PC-9 (cell line): ENCODE results near the gene CDK18. TPM values are rescaled to one million over a fixed set of nuclear protein-coding genes. Genes with fewer than 3 reads are reported as not detected.
A peak's percentile ranks its signal among the peaks of the same experiment; 100 is the strongest.

Experiments used
- BruUV-seq: library from RNA; stranded (reverse); fragments of 400-500 nt; replicated peaks from 2 replicates; lab custom pipeline; 2021; lab: Mats Ljungman, UMichigan
- CTCF ChIA-PET: fragments of 300-600 bp; sonication (Branson Sonifier 250); formaldehyde crosslinking; loops from one replicate; lab custom pipeline; 2022; ENCODE audit warnings: antibody characterized with exemption; lab: Charles Lee
- POLR2A ChIA-PET: fragments of 300-600 bp; sonication (Branson Sonifier 250); formaldehyde crosslinking; loops from one replicate; lab custom pipeline; 2022; ENCODE audit warnings: antibody characterized with exemption; ENCODE audit not compliant: unreplicated experiment; lab: Charles Lee
- DNase-seq, 2 experiments: peaks; one replicate each; pipeline versions ENCODE4 v3.0.0 to v3.0.0-alpha.2; 2015 to 2022; ENCODE audit warnings: mixed read lengths in 1 of 2
- H2AFZ ChIP-seq: fragments of 200-600 bp; sonication (generic); 2 replicates; pipeline ENCODE4 v1.8.1; 2017; ENCODE audit warnings: antibody characterized with exemption
- H3F3A ChIP-seq: fragments of 200-600 bp; sonication (generic); 2 replicates; pipeline ENCODE4 v1.8.1; 2017; ENCODE audit warnings: antibody characterized with exemption, mild to moderate bottlenecking, low read depth; ENCODE audit not compliant: insufficient read depth
- H3K27ac ChIP-seq: fragments of 200-600 bp; sonication (generic); 2 replicates; pipeline ENCODE4 v1.6.1; 2016; ENCODE audit warnings: mixed run types
- H3K27me3 ChIP-seq: fragments of 200-600 bp; sonication (generic); 2 replicates; pipeline ENCODE4 v1.6.1; 2016; ENCODE audit warnings: low read depth, mixed run types; ENCODE audit not compliant: insufficient read depth
- H3K36me3 ChIP-seq: fragments of 200-600 bp; sonication (generic); 2 replicates; pipeline ENCODE4 v1.6.1; 2016; ENCODE audit warnings: low read depth, mixed run types
- H3K4me1 ChIP-seq: fragments of 200-600 bp; sonication (generic); replicated peaks from 2 replicates; pipeline ENCODE4 v1.6.1; 2016; ENCODE audit warnings: mixed run types; ENCODE audit not compliant: insufficient read depth
- H3K4me2 ChIP-seq: fragments of 200-600 bp; sonication (generic); 2 replicates; pipeline ENCODE4 v1.6.1; 2017; ENCODE audit warnings: mixed run types
- H3K4me3 ChIP-seq: fragments of 200-600 bp; sonication (generic); 2 replicates; pipeline ENCODE4 v1.6.1; 2016; ENCODE audit warnings: mixed run types
- H3K79me2 ChIP-seq: fragments of 200-600 bp; sonication (generic); 2 replicates; pipeline ENCODE4 v1.6.1; 2017; ENCODE audit warnings: low read depth, mixed run types
- H3K9me2 ChIP-seq: fragments of 200-600 bp; sonication (generic); 2 replicates; pipeline ENCODE4 v1.8.1; 2017; ENCODE audit warnings: mild to moderate bottlenecking; ENCODE audit not compliant: insufficient read depth
- H3K9me3 ChIP-seq: fragments of 200-600 bp; sonication (generic); 2 replicates; pipeline ENCODE4 v1.8.1; 2016; ENCODE audit warnings: low read depth; ENCODE audit not compliant: insufficient read depth
- H4K20me1 ChIP-seq: fragments of 200-600 bp; sonication (generic); 2 replicates; pipeline ENCODE4 v1.8.1; 2017; ENCODE audit not compliant: insufficient read depth
- EZH2 ChIP-seq: fragments of 200-600 bp; sonication (generic); IDR thresholded peaks from 2 replicates; pipeline ENCODE4 v1.8.0; 2017; ENCODE audit warnings: antibody characterized with exemption, low read depth
- intact Hi-C: fragments of 100-400 bp; cut with micrococcal nuclease; formaldehyde crosslinking; loops from one replicate; pipeline ENCODE4 v1.10.0; 2022; ENCODE audit not compliant: unreplicated experiment
- total RNA-seq: library from RNA; stranded (reverse); gene quantifications from 2 replicates; pipeline ENCODE4 v1.2.3, GENCODE V29; 2021
- TF ChIP-seq, protein P1 (sequence below): fragments of 200-600 bp; sonication (generic); conservative IDR thresholded peaks from 2 replicates; pipeline ENCODE4 v1.6.1; 2017; ENCODE audit warnings: mixed run types, antibody characterized with exemption, mild to moderate bottlenecking, moderate library complexity

CDK18 gene
- total RNA-seq, 1 experiment from 2014 or later: 35.3 TPM

DNA sequence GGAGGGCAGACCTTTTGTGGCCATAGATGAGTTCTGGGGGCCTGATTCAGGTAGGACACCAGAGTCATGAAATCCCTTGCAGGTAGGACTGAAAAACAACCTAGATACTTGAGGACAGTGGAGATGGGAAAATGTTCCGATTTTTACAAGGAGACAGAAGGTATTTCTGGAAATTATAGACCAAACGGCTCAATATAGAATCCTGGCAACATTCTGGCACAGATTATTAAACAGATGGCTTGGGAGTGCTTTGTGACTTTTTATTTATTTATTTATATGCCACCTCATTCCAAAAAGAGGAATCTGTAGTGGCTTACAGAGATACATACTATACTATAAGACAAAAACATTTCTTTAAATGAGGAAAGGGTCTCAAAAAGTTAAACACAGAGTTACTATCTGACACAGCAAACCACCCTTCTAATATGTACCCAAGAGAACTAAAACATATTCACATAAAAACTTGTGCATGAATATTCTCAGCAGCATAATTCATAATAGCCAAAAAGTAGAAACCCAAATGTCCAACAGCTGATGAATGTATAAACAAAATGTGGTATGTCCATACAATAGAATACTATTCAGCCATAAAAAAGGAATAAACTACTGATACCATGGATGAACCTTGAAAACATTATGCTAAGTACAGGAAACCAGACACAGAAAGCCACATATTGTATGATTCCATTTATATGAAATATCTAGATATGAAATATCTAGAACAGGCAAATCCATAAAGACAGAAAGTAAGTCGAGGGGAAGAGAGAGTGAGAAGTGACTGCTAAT lies 49.8 kb downstream of the CDK18 start:
- TF ChIP-seq, protein P1, sequence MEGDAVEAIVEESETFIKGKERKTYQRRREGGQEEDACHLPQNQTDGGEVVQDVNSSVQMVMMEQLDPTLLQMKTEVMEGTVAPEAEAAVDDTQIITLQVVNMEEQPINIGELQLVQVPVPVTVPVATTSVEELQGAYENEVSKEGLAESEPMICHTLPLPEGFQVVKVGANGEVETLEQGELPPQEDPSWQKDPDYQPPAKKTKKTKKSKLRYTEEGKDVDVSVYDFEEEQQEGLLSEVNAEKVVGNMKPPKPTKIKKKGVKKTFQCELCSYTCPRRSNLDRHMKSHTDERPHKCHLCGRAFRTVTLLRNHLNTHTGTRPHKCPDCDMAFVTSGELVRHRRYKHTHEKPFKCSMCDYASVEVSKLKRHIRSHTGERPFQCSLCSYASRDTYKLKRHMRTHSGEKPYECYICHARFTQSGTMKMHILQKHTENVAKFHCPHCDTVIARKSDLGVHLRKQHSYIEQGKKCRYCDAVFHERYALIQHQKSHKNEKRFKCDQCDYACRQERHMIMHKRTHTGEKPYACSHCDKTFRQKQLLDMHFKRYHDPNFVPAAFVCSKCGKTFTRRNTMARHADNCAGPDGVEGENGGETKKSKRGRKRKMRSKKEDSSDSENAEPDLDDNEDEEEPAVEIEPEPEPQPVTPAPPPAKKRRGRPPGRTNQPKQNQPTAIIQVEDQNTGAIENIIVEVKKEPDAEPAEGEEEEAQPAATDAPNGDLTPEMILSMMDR: no peak
- TF ChIP-seq EZH2: no peak
- no peaks in the 10 kb centered on the region for H3K27me3 ChIP-seq
- H2AFZ ChIP-seq: no peak overlapping the region
- intact Hi-C loops: no loop called here
- ChIA-PET CTCF (no interaction called here), POLR2A (no interaction called here)
- H3K4me3 ChIP-seq: no peak overlapping the region
- no peak for DNase-seq
- H4K20me1 ChIP-seq: no peaks in the 10 kb centered on the region
- H3K27ac ChIP-seq: no peak overlapping the region
- no peaks in the 10 kb centered on the region for H3F3A ChIP-seq
- no peaks in the 10 kb centered on the region for H3K4me1 ChIP-seq
- H3K4me2 ChIP-seq: no peak overlapping the region
- H3K36me3 ChIP-seq: no peaks in the 10 kb centered on the region
- peaks cover 5% of the 10 kb centered on the region; the same call in 1 of the 2 replicates for H3K9me3 ChIP-seq
- H3K79me2 ChIP-seq: no peaks in the 10 kb centered on the region
- BruUV-seq: no TSS peak
- no peaks in the 10 kb centered on the region for H3K9me2 ChIP-seq

DNA sequence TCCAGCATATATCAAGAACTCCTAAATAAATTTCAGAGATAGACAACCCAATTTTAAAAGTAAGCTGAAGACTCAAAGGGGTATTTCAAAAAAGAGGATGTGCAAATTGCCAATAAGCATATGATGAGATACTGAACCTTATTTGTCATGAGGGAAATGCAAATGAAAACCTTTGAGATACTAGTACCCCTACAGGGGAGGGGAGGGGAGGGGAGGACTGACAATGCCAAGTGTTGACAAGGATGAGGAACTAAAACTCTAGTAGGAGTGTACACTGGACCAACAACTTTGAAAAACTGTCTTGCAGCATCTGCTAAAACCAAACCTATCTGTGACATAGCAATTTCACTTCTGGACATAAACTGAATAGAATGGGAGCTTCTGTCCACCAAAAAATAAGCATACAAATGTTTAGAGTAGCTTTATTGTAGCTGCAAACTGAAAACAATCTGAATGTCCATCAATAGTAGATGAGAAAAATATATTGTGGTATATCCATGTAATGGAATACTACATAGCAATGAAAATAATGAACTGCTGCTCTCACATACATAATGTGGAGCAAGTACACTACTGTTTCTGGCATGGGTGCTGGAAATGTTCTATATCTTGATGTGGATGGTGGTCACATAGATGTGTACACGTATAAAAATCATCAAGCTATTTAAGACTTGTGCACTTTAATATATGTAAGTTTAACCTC lies 57.2 kb downstream of the CDK18 start:
- Histone ChIP-seq H3K27ac (no peak overlapping the region), H3K4me2 (no peak overlapping the region), H3K9me3 (no peaks in the 10 kb centered on the region), H4K20me1 (no peaks in the 10 kb centered on the region), H3F3A (peaks cover 17% of the 10 kb centered on the region), H3K79me2 (no peaks in the 10 kb centered on the region), H3K9me2 (no peaks in the 10 kb centered on the region), H3K27me3 (no peaks in the 10 kb centered on the region), H3K36me3 (no peaks in the 10 kb centered on the region), H3K4me3 (no peak overlapping the region), H3K4me1 (peaks cover 14% of the 10 kb centered on the region), H2AFZ (no peak overlapping the region)
- CTCF ChIA-PET: no interaction called here
- no peak for TF ChIP-seq EZH2
- TF ChIP-seq, protein P1: no peak
- intact Hi-C loops: no loop called here
- POLR2A ChIA-PET: interaction anchor here (0.7 kb wide), 1 partner anchor 245 kb away, joined by 3 read pairs; no protein-coding TSS in a partner anchor
- BruUV-seq: no TSS peak
- no peak for DNase-seq

DNA sequence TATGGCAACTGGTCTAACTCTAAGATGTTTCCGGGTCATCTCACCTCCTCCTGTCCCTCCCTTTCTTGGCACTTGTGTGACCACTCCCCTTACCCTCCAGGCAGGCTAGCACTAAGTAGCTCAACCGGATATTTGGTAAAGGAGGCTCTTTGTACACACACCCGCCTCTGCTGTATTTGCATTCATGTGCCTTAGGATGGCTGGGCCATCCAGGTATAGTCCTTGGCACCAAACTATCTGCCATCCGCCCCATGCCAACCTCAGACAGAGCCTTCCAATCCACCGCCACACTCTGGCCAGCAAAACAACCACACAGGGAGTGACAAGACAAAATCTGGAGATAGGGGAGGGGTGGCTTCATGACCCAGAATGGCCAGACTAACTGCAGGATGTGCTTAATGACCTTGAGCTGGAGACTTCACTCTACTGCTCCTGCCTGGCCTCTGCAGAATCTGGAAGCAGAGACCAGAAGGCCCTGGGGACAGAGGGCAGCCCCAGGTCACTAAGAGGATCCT lies 59.5 kb downstream of the CDK18 start:
- Histone ChIP-seq H3K27ac (peak overlapping the region; percentile 22; the same call in 1 of the 2 replicates), H3K4me1 (peaks cover 14% of the 10 kb centered on the region), H3K79me2 (no peaks in the 10 kb centered on the region), H3K4me2 (peak overlapping the region; percentile 54), H3K9me2 (no peaks in the 10 kb centered on the region), H2AFZ (no peak overlapping the region), H3K36me3 (no peaks in the 10 kb centered on the region), H4K20me1 (no peaks in the 10 kb centered on the region), H3F3A (peaks cover 17% of the 10 kb centered on the region), H3K4me3 (no peak overlapping the region), H3K27me3 (no peaks in the 10 kb centered on the region; the same call in 1 of the 2 replicates), H3K9me3 (no peaks in the 10 kb centered on the region)
- peak; percentile 71 to 97 for DNase-seq
- ChIA-PET POLR2A (interaction anchor here (0.5 kb wide), 1 partner anchor 842 kb away, joined by 3 read pairs; no protein-coding TSS in a partner anchor), CTCF (no interaction called here)
- no TSS peak for BruUV-seq
- intact Hi-C loops: no loop called here
- TF ChIP-seq, protein P1: no peak
- TF ChIP-seq EZH2: no peak
